Muscle layer of colon (tissue), 2 donors: ENCODE measurements around the gene SLAMF6.
"Not testable (repeated sequence)": the region's sequence is repeated elsewhere in the genome, so short reads cannot be mapped to it uniquely, and the experiment has no call there.

Experiments used
- H3K27ac ChIP-seq: one replicate; pipeline ENCODE4 v1.7.0; 2013; ENCODE audit warnings: low read depth, mild to moderate bottlenecking, low read length, moderate library complexity
- H3K27me3 ChIP-seq, 2 donors: one replicate each; pipeline ENCODE4 v1.7.0; 2013; ENCODE audit warnings: low read length in 2 of 2, mild to moderate bottlenecking in 2 of 2; ENCODE audit not compliant: insufficient read depth in 2 of 2, control insufficient read depth in 1 of 2
- H3K36me3 ChIP-seq: one replicate; pipeline ENCODE4 v1.7.0; 2013; ENCODE audit warnings: mild to moderate bottlenecking, low read length; ENCODE audit not compliant: insufficient read depth
- H3K4me1 ChIP-seq: one replicate; pipeline ENCODE4 v1.7.0; 2013; ENCODE audit warnings: mild to moderate bottlenecking, low read length; ENCODE audit not compliant: insufficient read depth
- H3K4me3 ChIP-seq, 2 donors: one replicate each; pipeline ENCODE4 v1.7.0; 2013; ENCODE audit warnings: low read length in 2 of 2, low read depth in 1 of 2, mild to moderate bottlenecking in 1 of 2, moderate library complexity in 1 of 2
- H3K9ac ChIP-seq: one replicate; pipeline ENCODE4 v1.7.0; 2013; ENCODE audit warnings: low read length
- H3K9me3 ChIP-seq: one replicate; pipeline ENCODE4 v1.7.0; 2013; ENCODE audit warnings: mild to moderate bottlenecking, low read length
- donor health status: abdominal sarcoma.
- donor health status: Adenocarcinoma of cecum.

Gene SLAMF6

DNA sequence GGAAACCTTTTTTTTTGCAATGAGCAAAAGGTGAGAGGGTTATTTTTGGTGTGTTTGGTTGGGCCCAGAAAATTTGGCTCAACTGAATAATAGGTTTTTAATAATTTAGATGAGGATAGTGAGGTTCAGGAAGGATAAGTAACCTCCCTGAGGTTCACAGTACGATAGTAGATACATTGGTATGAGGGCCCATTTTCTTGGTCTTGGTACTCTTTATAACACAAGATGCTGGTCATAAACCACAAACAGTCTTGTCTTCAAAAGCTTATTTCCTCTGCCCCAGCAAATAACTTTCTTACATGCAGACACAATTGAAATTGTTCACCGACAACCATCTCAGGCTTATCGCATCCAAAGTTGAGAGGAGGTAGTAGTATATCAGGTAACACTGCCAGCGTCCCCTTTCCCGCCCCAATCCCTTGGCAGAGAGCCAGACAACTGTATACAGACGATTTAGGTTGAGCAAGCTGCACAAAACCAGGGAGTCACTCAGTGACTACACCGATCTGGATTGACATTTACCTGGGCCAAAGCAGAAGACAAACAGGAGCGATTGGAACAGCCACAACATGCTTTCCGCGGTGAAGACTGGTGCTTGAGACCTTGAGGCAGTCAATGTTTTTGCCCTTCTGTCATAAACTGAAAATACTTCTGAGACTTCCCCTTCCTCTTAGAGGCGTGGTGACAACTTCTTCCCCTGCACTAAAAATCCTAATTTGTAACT is at the start of gene SLAMF6:
SLAMF6 (minus strand) TSS at position 634 of the 724 bp plus-strand sequence; CDS start at position 571, 63 bp downstream.
- no peak within 1 kb of the TSS for H3K27ac ChIP-seq
- no peak within 1 kb of the TSS for H3K9ac ChIP-seq
- H3K4me3 ChIP-seq, result no peak within 1 kb of the TSS

DNA sequence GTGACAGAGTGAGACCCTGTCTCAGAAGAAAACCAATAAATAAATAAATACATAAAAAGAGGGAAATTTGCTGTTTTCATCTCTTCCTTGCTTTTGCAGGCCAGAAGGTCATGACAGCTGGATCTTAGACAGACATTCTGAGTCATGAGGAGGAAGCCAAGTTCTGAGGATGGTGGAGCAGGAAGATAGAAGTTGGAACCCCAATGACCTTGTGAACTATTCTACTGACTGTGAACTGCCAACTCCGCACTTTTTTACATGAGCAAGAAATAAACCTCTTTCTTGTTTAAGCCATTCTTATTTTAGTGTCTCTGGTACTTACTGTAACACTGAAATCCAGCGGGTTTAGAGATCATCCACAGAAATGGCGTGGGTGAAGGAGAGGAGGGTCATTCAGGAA is 47.8 kb upstream of the SLAMF6 start:
- Histone ChIP-seq H3K27ac (no peak overlapping the region), H3K9ac (no peak overlapping the region), H3K4me3 (no peak overlapping the region), H3K4me1 (no peaks in the 10 kb centered on the region), H3K36me3 (no peaks in the 10 kb centered on the region), H3K27me3 (no peaks in the 10 kb centered on the region), H3K9me3 (no peaks in the 10 kb centered on the region)

More for the DNA sequence above, at the start of gene SLAMF6:
- Histone ChIP-seq H3K27me3 (no peaks in the 10 kb centered on the region), H3K36me3 (no peaks in the 10 kb centered on the region), H3K4me1 (no peaks in the 10 kb centered on the region), H3K9me3 (no peaks in the 10 kb centered on the region)

DNA sequence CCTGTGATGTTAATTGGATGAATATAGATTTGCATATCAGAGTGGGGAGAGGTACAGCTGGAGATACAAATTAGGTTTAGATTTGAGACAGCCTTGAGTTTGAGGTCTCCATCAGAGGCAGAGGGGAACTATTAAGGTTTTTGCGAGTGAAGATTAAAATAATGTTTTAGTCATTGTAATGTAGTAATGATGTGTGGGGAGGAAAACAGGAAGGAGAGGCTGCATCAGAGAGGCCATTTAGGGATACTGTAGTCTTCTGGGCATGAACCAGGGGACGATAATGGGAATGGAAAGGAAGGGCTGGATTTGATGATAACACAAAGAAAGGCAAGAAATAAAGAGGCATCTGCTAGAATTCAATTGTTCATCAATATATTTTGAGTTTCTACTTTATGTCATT is 46.8 kb upstream of the SLAMF6 start:
- Histone ChIP-seq H3K4me3 (no peak overlapping the region), H3K27me3 (no peaks in the 10 kb centered on the region), H3K36me3 (no peaks in the 10 kb centered on the region), H3K9me3 (no peaks in the 10 kb centered on the region), H3K27ac (no peak overlapping the region), H3K9ac (no peak overlapping the region), H3K4me1 (no peaks in the 10 kb centered on the region)

DNA sequence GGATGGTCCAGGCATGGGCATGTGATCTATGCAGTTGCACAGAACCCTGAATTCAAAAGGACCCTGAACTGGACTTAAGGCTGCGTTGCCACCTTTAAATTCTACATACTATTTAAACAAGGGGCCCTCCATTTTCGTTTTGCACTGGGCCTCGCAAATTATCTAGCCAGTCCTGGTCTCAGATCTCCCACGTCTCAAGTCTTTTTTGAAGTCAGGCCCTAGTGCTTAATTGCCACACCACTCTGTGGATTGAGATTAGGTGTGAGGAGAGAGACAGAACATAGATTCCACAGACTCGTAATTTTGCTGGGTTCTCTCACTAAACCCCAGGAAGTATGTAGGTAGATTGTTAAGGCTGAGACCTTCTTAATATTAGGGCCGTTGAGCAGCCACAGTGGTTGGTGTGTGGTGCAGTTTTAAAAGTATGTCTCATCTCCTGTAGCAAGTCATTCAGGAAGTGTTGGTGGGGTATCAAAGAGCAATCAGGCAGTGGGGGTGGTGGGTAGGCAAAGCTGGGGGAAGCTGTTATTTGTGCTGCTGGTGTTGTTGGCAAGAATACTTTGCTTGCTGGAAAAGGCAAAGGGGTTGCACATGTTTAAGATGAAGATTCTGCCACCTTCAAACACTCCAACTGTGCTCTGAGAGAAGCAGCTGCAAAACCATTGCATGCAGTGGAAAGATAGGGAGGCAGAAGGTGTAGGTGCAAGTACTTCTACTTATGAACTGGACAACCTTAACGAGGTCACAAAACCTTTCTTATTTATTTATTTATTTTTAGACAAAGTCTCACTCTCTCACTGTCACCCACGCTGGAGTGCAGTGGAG is 45.0 kb upstream of the SLAMF6 start:
- no peak overlapping the region for H3K27ac ChIP-seq
- H3K9ac ChIP-seq, result no peak overlapping the region
- no peaks in the 10 kb centered on the region for H3K9me3 ChIP-seq
- H3K27me3 ChIP-seq, result no peaks in the 10 kb centered on the region
- no peaks in the 10 kb centered on the region for H3K36me3 ChIP-seq
- no peaks in the 10 kb centered on the region for H3K4me1 ChIP-seq
- H3K4me3 ChIP-seq, result no peak overlapping the region

DNA sequence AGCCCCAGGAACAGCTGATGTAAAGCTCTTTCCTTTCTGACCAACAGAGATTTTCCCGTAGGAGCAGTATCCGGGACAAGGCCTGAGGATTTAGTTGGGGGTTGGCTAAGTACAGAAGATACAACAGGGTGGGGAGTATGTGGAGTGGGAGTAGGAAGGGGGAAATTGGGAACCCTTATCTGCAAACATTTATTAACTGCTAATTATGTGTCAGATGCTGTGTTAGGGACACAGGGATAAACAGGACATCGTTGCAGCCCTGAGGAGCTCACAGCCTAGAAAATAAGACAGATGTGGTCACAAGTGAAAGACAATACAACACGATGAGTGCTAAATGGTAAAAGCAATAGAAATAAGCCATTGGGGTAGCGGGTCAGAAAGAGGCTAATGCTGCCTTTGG is 44.3 kb upstream of the SLAMF6 start:
- no peaks in the 10 kb centered on the region for H3K36me3 ChIP-seq
- H3K27ac ChIP-seq, result no peak overlapping the region
- no peak overlapping the region for H3K9ac ChIP-seq
- H3K27me3 ChIP-seq, result no peaks in the 10 kb centered on the region
- H3K9me3 ChIP-seq, result no peaks in the 10 kb centered on the region
- H3K4me1 ChIP-seq, result no peaks in the 10 kb centered on the region
- no peak overlapping the region for H3K4me3 ChIP-seq

DNA sequence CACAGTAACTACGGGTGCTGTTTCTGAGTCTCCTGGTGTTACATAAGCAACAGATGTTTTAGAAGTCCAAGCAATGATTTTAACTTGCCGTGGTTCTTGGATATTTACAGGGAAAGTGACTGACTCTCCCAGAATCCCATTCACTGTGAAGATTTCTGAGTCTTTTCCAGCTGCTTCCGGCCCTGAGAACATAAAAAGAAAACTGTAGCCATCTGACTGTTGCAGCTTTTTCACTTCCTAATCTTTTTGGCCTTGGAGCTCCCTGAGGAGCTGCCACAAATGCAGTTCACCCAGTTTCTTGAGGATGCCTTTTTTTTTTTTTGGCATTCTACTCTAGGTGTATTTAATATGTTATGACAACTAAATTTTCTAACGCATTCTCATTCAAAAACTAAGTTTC is 42.5 kb upstream of the SLAMF6 start:
- Histone ChIP-seq H3K4me1 (no peaks in the 10 kb centered on the region), H3K9me3 (no peaks in the 10 kb centered on the region), H3K36me3 (no peaks in the 10 kb centered on the region), H3K4me3 (no peak overlapping the region), H3K27ac (no peak overlapping the region), H3K27me3 (no peaks in the 10 kb centered on the region), H3K9ac (no peak overlapping the region)

DNA sequence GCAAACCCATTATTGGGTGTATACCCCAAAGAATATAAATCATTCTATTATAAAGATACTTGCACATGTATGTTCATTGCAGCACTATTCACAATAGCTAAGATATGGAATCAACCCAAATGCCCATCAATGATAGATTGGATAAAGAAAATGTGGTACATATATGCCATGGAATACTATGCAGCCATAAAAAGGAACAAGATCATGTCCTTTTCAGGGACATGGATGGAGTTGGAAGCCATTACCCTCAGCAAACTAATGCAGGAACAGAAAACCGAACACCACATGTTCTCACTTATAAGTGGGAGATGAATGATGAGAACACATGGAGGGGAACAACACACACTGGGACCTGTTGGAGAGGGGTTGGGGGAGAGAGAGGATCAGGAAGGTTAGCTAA is 40.2 kb upstream of the SLAMF6 start:
- H3K27ac ChIP-seq, H3K9ac ChIP-seq, H3K36me3 ChIP-seq, H3K4me1 ChIP-seq, H3K27me3 ChIP-seq, H3K4me3 ChIP-seq, H3K9me3 ChIP-seq: not testable (repeated sequence)

DNA sequence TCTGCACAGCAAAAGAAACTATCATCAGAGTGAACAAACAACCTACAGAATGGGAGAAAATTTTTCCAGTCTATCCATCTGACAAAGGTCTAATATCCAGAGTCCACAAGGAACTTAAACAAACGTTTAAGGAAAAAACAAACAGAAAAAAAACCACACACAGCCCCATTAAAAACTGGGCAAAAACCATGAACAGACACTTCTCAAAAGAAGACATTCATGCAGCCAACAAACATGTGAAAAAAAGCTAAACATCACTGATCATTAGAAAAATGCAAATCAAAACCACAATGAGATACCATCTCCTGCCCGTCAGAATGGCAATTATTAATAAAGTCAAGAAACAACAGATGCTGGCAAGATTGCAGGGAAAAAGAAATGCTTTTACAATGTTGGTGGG is 39.7 kb upstream of the SLAMF6 start:
- not testable (repeated sequence) for H3K36me3 ChIP-seq, H3K4me1 ChIP-seq, H3K9ac ChIP-seq, H3K4me3 ChIP-seq, H3K9me3 ChIP-seq, H3K27ac ChIP-seq, H3K27me3 ChIP-seq

DNA sequence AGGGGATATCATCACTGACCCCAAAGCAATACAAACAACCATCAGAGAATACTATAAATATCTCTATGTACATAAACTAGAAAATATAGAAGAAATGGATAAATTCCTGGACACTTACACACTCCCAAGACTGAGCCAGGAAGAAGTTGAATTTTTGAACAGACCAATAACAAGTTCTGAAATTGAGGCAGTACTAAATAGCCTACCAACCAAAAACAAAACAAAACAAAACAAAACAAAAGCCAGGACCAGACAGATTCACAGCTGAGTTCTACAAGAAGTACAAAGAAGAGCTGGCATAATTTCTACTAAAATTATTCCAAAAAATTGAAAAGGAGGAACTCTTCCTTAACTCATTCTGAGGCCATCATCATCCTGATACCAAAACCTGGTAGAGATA is 37.8 kb upstream of the SLAMF6 start:
- Histone ChIP-seq H3K9ac (no peak overlapping the region), H3K36me3 (no peaks in the 10 kb centered on the region), H3K4me3 (no peak overlapping the region), H3K4me1 (no peaks in the 10 kb centered on the region), H3K27ac (no peak overlapping the region), H3K27me3 (no peaks in the 10 kb centered on the region), H3K9me3 (no peaks in the 10 kb centered on the region)

DNA sequence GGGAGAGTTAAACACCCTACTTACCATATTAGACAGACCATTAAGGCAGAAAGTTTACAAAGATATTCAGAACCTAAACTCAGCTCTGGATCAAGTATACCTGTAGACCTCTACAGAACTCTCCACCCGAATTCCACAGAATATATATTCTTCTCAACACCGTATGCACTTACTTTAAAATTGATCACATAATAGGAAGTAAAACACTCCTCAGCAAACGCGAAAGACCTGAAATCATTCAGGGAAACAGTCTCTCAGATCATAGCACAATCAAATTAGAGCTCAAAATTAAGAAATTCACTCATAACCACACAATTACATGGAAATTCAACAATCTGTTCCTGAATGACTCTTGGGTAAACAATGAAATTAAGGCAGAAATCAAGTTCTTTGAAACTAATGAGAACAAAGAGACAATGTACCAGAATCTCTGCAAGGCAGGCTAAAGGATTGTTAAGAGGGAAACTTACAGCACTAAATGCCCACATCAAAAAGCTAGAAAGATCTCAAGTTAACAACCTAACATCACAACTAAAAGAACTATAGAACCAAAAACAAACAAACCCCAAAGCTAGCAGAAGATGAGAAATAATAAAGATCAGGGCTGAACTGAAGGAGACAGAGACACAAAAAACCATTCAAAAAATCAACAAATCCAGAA is 37.1 kb upstream of the SLAMF6 start:
- H3K27ac ChIP-seq, result no peak overlapping the region
- no peaks in the 10 kb centered on the region for H3K27me3 ChIP-seq
- H3K9me3 ChIP-seq, result no peaks in the 10 kb centered on the region
- H3K36me3 ChIP-seq, result no peaks in the 10 kb centered on the region
- H3K4me3 ChIP-seq, result no peak overlapping the region
- H3K9ac ChIP-seq, result no peak overlapping the region
- no peaks in the 10 kb centered on the region for H3K4me1 ChIP-seq

DNA sequence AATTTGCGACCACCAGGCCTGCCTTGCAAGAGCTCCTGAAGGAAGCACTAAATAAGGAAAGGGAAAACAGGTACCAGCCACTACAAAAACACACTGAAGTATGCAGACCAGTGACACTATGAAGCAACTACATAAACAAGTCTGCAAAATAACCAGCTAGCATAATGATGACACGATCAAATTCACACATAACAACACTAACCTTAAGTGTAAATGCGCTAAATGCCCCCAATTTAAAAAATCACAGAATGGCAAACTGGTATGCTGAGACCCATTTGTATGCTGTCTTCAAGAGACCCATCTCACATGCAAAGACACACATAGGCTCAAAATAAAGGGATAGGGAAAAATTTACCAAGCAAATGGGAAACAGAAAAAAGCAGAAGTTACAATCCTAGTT is 36.4 kb upstream of the SLAMF6 start:
- not testable (repeated sequence) for H3K9ac ChIP-seq, H3K27ac ChIP-seq, H3K27me3 ChIP-seq, H3K9me3 ChIP-seq, H3K36me3 ChIP-seq, H3K4me3 ChIP-seq, H3K4me1 ChIP-seq
